SHP77 treated with DMSO at 0.1 percent for 48 hours (cell line): ENCODE results near the gene ZBTB45.
"Not testable (repeated sequence)": the region's sequence is repeated elsewhere in the genome, so short reads cannot be mapped to it uniquely, and the experiment has no call there.

Source experiments
- DNase-seq: peaks from one replicate; lab custom pipeline; 2025; lab: John Stamatoyannopoulos, UW

Gene ZBTB45

DNA sequence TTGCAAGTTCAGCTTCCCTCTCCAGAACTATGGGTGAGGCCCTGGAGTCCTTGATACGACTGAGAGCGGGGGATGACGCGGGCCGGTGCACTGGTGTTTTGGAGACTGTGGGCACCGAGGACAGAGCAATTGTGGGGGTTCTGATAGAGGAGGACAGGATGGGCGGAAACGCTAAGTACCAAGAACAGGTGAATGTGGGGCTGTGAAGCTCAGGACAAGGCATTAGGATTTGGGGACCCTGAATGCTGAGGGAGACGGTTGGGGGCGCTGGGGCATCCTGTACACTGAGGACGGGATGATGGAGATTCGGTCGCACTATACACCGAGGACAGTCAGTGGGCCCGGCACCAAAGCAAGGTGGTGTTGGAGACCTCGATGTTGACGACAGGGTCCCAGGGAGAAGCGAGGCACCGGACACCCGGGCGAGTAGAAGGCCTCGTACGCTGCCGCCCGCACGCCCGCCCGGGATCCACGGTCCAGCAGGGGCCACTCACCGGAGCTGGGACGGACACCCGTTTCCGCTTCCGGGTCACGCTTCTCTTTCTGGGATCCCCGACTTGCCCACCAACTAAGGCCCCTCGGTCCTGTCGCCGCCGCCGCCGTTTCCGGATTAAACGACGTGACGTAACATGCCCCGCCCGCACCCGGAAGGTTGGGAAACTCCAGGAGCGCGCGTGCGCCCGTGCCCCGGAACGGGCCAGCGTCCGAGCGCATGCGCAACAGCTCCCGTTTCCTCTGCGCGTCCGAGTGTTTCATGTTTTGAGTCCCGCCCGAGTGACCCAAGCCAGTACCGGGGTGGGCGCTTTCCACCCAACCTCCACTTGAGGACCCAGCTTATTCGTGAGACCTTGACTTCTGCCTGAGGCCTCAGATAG, 35.1 kb upstream of the ZBTB45 start, which contains the start of gene CHMP2A:
Gene CHMP2A (minus strand): TSS at position 612 of the 875 bp plus-strand sequence. CDS start 893 bp downstream, outside the sequence.
- DNase-seq, result no peak

DNA sequence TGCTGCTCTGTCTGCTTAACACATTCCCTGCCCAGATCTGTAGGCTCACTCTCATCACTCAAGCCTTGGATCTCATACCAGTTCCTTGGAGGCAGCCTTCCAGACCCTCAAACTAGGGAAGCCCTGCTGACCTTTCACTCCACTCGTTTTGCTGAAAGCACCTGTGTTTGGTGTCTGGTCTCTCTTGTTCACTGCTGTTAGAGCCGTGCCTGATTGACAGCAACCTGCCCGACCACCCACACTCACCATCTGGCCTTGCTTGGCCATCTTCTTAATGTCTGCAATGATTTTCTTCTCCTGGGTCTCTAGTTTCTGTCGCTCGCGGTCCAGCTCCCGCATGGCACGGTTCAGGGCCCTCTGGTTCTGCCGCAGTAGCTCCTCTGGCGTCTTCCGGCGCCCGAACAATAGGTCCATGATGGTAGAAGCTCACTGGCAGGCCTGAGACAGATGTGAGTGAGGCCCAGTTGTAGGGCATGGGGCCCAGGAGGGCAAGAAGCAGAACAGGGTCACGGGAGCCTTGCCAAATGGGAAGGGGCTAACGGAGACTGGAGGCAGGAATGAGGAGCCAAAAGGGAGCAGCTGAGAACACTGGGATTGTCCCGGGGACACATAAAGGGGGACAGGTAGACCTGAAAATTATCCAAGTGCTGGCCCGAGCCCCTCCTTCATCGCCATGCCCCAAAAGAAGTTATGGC, 34.3 kb upstream of the ZBTB45 start:
- no peak for DNase-seq

DNA sequence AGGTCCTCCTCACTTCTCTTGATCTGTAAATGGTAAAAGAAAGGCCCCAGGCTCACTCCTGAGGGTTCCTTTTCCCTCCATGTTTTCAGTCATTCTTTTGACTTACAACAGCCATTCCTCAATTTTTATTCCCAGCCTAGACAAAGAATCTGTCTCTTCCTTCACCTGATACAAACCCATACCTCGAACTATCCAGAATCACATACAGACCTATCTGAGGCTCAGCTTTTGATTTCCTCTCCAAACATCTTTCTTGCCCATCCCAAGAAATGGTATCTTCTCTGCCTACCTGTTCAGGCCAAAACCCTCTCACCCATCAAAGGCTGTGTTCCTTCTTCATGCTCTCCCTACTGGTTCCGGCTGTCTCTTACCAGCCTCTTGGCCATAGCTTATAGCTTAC, 33.0 kb upstream of the ZBTB45 start:
- DNase-seq, result no peak

DNA sequence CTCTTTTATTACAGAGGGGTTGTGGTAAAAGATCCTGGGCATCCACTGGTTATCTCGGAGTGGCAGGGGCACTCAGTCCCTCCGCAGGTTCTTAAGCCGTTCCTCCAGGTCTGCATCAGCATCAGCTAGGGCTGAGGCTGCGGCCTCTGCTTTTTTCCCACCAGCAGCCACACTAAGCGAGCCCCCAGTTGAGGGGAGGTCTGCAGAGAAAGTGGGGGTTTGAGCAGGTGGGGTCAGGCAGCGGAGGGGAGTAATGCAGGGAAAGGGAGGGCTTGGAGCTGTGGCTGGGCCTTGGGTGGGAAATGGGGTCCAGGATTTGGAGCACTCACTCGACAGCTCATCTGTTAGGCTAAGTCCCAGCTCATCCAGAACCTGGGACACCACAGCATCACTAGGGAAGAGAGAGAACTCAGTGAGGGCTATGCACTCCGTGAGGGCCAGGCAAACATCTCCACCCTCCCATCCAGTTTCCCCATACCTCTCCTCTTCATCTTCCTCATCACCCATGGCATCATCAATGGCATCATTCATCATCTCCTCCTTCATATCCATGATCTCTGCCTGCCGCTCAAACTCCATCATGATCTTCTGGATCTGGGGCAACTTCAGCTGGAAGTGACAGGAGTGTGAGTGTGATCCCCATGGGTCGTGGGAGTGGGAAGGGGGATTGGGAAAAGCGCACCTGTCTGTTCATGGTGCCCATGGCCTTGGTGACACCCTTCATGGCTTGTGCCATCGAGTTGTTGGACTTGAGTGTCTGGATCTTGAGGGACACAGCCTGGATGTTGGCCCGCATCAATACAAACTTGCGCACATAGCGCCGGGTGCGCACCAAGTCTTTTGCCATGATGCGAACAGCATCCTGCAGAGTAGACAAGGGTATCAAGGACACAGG, 32.2 kb upstream of the ZBTB45 start:
- DNase-seq, result no peak

DNA sequence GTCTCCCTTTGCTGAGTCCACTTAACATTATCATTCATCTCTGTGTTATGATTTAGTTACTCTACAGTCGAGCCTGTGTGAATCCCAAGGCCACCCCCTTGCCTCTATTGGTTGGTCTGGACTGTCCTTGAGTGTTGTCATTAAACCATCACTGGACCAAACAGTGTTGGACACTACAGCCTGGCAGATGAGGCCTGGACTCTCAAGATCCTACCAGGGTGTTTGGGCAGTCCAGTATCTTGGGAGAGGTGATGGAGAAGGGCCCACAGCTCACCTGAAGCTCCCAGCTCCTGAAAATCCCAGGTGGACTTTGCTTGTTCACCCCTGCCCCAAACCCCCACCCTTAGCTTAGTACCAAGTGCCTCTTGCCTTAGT, 31.5 kb upstream of the ZBTB45 start:
- DNase-seq, result no peak

DNA sequence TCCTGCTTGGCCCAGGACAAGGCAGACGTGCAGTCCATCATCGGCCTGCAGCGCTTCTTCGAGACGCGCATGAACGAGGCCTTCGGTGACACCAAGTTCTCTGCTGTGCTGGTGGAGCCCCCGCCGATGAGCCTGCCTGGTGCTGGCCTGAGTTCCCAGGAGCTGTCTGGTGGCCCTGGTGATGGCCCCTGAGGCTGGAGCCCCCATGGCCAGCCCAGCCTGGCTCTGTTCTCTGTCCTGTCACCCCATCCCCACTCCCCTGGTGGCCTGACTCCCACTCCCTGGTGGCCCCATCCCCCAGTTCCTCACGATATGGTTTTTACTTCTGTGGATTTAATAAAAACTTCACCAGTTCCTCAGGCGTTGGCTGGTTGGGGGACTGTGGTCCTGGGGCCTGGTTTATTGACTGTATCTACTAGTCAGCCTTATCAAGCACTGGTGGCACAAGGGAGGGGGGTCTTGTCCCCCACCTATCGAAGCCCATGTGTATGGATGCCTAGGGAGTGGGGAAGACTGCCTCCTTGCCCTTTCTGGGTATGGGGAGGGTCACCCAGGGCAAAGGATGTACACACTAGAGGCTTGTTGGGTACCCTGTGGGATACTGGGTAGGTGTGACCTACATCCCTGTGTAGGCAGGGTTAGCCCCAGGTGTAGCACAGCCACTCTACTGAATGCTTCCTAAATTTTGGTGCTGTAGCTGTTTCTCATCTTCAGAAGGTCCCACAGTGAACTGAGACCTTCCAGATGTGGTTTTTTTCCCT, 30.9 kb upstream of the ZBTB45 start:
- DNase-seq, result no peak

DNA sequence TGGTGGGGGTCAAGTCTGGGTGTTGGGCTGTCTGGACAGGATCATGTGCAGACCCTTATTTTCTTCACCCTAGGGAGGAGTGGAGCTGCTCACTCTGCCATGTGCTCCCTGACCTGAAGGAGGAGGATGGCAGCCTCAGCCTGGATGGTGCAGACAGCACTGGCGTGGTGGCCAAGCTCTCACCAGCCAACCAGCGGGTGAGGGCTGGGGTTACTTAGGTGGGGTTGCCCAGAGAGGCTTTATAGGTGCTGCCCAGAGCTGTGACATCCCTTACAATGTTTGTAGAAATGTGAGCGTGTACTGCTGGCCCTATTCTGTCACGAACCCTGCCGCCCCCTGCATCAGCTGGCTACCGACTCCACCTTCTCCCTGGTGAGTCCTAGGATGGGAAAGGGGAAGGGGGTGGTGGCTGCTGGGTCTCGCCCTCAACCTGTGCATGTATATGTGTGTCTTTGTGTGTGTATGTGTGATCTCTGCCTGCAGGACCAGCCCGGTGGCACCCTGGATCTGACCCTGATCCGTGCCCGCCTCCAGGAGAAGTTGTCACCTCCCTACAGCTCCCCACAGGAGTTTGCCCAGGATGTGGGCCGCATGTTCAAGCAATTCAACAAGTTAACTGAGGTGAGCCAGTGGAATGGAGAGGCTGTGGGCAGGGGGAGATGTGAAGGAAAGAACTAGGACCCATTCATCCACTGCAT, 30.2 kb upstream of the ZBTB45 start:
- no peak for DNase-seq

DNA sequence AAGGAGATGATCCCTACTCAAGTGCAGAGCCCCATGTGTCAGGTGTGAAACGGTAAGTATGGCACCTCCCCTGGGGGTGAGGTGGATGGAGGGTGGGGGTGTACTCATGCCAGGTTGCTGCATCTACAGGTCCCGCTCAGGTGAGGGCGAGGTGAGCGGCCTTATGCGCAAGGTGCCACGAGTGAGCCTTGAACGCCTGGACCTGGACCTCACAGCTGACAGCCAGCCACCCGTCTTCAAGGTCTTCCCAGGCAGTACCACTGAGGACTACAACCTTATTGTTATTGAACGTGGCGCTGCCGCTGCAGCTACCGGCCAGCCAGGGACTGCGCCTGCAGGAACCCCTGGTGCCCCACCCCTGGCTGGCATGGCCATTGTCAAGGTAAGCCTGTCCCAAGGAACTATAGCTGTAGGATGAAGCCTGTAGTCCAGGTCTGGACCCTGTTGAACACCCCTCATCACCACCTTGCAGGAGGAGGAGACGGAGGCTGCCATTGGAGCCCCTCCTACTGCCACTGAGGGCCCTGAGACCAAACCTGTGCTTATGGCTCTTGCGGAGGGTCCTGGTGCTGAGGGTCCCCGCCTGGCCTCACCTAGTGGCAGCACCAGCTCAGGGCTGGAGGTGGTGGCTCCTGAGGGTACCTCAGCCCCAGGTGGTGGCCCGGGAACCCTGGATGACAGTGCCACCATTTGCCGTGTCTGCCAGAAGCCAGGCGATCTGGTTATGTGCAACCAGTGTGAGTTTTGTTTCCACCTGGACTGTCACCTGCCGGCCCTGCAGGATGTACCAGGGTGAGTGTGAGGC, 29.5 kb upstream of the ZBTB45 start:
- DNase-seq, result no peak

DNA sequence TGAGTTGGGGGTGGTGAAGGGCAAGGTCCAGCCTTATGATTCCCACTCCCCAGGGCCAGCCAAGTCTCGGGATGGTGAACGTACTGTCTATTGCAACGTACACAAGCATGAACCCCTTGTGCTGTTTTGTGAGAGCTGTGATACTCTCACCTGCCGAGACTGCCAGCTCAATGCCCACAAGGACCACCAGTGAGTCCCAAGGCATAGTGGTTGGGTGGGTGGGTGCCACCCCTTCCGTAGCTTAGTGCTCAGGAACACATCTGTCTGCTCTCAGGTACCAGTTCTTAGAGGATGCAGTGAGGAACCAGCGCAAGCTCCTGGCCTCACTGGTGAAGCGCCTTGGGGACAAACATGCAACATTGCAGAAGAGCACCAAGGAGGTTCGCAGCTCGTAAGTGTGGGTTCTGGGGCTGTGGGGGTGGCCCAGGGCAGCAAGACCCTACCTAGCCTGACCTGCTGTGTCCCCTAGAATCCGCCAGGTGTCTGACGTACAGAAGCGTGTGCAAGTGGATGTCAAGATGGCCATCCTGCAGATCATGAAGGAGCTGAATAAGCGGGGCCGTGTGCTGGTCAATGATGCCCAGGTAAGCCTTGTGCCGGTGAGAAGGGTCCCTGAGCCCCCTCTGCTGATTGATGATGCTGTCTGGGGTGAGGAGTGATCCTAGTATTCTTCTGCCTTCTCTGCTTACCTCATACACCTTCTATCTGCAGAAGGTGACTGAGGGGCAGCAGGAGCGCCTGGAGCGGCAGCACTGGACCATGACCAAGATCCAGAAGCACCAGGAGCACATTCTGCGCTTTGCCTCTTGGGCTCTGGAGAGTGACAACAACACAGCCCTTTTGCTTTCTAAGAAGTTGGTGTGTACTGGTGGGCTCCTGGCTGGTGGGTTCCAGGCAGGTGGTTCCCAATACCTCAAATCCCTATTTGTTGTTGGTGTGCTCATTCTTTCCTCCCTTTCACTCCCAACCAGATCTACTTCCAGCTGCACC, 28.0 kb upstream of the ZBTB45 start:
- no peak for DNase-seq

DNA sequence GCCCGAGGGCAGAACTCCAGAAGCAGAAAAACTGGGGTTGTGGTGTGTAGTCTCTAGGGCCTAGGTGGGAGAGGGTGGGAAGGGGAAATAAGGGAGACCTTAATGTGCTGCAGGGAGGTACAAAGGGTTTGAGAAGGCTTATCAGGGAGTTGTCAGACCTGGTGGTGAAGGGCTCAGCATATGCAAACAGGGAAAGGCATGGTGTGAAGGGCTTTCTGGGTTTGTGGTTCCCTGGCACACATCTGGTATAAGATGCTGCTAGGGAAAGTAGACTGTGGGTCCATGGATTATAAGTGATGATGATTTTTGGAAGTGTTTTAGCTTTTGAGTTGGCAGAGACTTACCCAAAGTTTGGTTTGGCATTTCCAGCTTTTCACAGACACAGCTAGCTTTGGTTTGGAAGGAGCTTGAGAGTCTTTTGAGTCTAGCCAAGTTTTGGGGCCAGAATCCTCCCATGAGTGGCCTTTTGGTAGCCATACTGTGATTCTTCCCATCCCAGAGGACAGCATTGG, 26.5 kb upstream of the ZBTB45 start:
- no peak for DNase-seq

DNA sequence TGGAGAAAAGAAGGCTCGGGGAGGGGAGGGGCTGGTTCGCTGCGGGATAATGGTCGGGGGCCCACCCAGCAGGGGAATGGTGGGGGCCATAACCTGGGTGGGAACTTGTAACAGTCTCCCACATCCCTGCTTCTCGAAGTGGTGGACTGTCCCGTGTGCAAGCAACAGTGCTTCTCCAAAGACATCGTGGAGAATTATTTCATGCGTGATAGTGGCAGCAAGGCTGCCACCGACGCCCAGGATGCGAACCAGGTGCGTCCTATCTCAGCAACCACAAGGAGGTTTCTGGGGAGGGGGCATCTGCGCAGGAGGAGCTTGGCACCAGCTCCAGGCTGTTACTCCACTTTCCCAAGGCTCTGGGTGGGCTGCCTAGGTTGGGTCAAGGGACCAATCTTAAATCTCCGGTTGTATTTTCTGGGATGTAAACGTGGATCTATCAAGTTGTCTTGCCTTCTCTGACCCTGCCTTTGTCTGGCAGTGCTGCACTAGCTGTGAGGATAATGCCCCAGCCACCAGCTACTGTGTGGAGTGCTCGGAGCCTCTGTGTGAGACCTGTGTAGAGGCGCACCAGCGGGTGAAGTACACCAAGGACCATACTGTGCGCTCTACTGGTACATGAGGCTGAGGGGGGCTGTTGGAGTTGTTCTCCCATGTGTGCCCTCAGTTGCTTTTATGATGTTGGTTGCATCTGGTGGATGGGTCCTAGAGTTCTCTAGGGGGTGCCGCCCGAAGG, 25.8 kb upstream of the ZBTB45 start:
- DNase-seq, result no peak

DNA sequence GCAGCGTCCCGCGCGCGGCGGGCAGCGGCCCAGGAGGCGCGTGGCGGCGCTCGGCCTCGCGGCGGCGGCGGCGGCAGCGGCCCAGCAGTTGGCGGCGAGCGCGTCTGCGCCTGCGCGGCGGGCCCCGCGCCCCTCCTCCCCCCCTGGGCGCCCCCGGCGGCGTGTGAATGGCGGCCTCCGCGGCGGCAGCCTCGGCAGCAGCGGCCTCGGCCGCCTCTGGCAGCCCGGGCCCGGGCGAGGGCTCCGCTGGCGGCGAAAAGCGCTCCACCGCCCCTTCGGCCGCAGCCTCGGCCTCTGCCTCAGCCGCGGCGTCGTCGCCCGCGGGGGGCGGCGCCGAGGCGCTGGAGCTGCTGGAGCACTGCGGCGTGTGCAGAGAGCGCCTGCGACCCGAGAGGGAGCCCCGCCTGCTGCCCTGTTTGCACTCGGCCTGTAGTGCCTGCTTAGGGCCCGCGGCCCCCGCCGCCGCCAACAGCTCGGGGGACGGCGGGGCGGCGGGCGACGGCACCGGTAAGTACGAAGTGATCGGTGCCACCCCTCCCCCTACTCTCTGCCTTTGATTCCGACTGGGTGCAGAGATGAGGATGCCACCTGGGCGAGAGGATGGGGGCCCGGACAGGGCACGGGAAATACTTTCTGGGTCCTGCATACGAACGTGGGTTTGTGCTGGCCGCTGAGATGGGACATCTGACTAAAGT, 25.1 kb upstream of the ZBTB45 start:
- DNase-seq, result no peak

DNA sequence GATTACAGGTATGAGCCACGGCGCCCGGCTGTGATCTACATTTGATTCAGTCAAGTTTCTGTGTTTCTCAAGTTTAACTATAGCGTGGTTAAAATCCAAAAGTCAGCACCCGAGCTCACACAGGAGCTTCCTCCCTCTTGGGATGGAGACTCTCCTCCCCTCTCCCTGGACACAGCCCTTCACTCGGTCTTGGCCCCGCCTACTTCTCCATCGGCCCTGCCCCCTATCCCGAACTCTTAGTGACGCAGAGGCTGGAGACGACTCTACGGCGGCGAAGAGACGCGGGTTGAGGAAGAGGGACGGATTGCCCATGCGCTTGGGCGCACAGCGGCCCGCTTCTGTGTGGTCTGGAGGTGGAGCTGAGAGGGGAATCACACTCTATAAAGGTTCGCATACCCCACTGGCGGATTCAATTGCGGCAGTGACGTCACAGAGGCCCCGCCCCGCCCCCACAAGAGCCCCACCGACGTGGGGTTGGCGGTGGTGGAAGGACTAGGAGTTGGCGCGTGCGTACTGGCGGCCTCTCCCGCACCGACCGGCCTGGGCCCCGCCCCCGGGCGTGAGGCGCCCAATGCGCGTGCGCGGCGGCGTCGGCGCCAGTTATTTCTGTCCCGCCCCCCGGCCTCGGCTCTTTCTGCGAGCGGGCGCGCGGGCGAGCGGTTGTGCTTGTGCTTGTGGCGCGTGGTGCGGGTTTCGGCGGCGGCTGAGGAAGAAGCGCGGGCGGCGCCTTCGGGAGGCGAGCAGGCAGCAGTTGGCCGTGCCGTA, 24.4 kb upstream of the ZBTB45 start, which contains the start of gene TRIM28:
Gene TRIM28 (plus strand): TSS at position 239 of the 765 bp plus-strand sequence. CDS start 694 bp downstream, outside the sequence.
- no peak for DNase-seq

DNA sequence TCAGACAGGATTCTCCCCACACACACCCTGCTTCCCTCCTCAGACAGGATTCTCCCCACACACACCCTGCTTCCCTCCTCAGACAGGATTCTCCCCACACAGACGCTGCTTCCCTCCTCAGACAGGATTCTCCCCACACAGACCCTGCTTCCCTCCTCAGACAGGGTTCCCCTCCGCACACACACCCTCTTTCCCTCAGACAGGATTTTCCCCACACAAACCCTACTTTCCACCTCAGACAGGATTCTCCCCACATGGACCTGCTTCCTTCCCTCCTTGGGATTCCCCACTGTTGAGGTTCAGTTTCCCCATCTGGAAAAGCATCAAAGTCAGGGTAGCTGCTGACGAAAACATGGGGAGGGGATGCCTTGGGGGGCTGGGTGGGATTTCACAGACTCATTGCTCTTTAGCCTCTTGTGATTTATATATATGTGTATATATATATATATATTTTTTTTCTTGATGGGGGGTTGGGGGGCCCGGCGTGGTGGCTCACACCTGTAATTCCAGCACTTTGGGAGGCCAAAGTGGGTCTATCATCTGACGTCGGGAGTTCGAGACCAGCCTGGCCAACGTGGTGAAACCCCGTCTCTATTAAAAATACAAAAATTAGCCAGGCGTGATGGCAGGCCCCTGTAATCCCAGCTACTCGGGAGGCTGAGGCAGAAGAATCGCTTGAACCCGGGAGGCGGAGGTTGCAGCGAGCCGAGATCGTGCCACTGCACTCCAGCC, 23.2 kb upstream of the ZBTB45 start:
- not testable (repeated sequence) for DNase-seq

DNA sequence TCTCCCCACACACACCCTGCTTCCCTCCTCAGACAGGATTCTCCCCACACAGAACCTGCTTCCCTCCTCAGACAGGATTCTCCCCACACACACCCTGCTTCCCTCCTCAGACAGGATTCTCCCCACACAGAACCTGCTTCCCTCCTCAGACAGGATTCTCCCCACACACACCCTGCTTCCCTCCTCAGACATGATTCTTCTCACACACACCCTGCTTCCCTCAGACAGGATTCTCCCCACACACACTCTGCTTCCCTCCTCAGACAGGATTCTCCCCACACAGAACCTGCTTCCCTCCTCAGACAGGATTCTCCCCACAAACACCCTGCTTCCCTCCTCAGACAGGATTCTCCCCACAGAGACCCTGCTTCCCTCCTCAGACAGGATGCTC, 19.6 kb upstream of the ZBTB45 start:
- not testable (repeated sequence) for DNase-seq
